Measurements from ENCODE around the gene GPR107. TPM values are rescaled to one million over a fixed set of nuclear protein-coding genes. Genes with fewer than 3 reads are reported as not detected.

The GPR107 gene
- polyA plus RNA-seq, 4 donors, result 48.7 to 57.7 (median 54.1) TPM

DNA sequence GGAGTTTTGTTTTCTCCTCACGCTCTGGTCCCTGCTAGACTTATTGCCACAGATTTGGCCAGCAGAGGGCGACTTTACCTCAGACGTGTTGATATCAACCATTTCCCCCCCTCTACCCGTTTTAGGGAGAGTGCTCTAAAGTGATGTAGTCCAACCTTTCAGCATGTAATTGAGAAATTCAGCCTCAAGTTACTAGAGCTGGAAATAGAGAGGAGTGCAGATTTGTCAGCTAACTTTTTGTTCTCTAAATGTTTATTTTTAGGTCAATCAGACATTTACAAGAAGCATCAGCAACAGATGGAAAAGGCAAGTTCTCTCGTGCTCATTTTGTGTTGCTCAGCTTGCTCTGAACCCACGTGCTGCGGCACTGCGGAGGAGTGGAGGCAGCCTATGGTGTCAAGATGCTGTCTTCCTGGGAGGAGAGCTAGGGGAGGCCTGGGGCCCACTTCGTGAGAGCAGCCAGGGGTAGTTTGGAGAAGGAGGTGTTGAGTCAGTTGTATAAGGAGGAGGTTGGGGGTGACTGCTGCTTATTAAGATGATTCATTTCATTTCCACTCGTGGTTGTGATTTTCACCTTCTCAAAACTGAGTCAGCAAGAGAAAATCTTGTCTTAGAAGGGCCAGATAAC, 53.6 kb downstream of the GPR107 start:
- DNase-seq (ENCODE audit: low read depth in 4 of 4, low spot score in 2 of 4), result peak; percentile 66 to 79 (median 73)

- DNase-seq (ENCODE audit: low read depth in 4 of 4, low spot score in 2 of 4), result no peak
These were observed 54.2 kb downstream of the GPR107 start for GRCh38 chr9:130107955-130108354.

DNA sequence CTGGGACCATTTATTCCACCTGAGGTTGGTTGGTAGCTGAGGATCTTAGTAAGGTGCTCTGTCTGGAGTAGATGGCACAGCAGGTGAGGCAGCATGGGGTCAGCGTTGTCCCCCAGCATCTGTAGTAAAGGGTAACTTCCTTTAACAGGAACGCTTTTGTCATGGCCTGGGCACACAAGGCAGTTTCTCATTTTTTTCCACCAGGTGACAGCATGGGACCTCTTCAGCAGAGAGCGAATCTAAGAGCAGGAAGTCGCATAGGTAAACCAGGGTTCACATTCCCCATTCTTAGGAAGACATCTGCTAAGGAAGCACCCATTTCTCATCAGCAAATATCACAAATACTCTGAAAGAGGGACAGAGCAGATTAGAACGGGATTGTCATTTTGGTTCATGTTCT, 56.5 kb downstream of the GPR107 start:
- DNase-seq (ENCODE audit: low read depth in 4 of 4, low spot score in 2 of 4), result no peak

DNA sequence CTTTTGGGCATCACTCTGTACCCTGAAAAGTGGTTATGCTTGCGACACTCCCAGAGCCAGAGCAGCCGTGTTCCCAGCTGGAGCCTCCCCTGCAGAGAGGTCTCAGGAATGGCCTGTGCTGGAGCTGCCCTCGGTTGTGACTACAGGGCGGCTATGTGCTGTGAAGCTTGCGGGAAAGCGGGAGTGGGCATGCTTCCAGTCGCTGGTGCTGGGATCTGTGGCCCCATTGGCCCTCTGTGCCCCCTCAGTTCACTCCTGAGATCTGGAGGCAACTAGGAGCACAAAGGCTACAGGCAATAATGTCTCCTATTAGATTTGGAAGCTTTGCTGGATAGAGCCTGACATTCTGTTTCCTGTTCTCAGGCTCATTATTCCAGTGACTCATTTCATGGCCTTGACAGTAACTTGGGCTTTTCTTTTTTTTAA, 56.9 kb downstream of the GPR107 start:
- no peak for DNase-seq (ENCODE audit: low read depth in 4 of 4, low spot score in 2 of 4)

- no peak for DNase-seq (ENCODE audit: low read depth in 4 of 4, low spot score in 2 of 4)
These were observed 58.3 kb downstream of the GPR107 start for GRCh38 chr9:130111786-130112537.

DNA sequence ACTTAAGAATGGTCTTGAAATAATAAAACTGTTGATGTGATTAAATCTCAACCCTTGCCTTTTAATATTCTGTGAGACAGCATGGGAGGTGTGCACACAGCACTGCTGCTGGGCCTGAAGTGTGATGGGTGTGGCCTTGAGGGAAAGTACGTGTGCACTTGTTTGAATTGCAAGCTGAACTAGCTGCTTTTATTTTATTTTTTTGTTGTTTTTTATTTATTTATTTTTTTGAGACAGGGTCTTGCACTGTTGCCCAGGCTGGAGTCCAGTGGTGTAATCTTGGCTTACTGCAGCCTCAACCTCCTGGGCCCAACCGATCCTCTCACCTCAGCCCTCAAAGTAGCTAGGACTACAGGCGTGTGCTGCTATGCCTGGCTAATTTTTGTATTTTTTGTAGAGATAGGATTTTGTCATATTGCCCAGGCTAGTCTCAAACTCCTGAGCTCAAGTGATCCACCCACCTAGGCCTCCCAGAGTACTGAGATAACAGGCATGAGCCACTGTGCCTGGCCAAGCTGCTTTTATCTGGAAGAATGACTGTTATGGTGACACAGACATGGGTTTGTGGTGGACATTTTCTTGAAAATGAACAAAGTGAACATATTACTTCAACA, 58.9 kb downstream of the GPR107 start:
- no peak for DNase-seq (ENCODE audit: low read depth in 4 of 4, low spot score in 2 of 4)

DNA sequence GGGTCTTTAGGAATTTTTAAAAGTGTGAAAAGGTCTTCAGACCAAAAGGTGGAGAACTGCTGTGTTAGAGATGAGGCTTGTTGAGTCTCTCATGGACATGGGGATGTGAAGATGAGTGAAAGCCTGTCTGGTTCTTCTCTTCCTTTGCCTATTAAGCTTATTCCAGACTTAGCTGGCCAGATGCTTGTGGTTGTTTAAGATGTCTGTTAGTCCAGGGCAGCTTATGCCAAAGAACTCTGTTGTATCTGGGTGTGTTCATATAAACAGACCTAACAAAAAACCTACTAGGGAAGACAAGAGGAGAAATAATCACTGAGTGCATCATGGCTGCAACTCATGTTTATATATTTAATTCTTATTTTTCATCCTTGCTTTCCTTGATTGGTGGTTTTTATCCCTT, 61.0 kb downstream of the GPR107 start:
- no peak for DNase-seq (ENCODE audit: low read depth in 4 of 4, low spot score in 2 of 4)

DNA sequence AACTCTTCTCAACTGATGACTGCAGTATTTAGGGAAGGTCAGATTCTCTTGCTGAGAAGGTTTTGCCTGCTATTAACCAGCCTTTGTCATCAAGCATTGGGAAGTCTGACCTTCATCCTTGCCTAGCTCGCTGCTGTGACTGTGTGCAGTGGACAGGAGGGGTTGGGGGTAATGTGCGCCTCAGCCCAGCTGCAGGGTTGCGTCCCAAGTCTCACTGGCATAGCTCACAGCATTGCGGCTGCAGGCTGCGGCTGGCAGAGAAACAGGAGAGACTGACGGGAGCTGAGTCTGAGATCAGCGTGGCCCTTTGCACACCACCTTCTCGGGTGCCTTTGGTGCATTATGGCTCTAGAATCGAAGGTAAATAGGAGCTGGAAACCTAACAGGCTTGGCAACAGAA, 62.6 kb downstream of the GPR107 start:
- no peak for DNase-seq (ENCODE audit: low read depth in 4 of 4, low spot score in 2 of 4)

DNA sequence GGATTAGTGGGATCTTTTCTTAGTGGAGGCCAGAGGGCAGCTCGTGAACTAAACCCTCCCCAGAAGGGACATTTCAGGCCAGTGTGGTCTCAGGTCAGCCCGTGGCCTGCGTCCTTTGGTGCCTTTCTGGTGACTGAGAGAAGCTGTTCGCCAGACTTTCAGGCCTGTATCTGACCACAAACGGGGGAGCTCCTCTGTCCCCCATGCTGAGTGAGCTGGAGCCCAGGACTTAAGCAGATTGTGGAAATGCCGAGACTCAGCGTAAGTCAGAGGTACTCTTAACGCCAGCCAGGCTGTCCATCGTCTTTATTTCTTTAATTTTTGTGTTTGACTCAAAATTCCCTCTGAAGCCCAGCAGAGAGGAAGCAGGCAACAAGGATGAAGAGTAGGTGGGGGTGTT, 63.7 kb downstream of the GPR107 start:
- DNase-seq (ENCODE audit: low read depth in 4 of 4, low spot score in 2 of 4), result no peak

DNA sequence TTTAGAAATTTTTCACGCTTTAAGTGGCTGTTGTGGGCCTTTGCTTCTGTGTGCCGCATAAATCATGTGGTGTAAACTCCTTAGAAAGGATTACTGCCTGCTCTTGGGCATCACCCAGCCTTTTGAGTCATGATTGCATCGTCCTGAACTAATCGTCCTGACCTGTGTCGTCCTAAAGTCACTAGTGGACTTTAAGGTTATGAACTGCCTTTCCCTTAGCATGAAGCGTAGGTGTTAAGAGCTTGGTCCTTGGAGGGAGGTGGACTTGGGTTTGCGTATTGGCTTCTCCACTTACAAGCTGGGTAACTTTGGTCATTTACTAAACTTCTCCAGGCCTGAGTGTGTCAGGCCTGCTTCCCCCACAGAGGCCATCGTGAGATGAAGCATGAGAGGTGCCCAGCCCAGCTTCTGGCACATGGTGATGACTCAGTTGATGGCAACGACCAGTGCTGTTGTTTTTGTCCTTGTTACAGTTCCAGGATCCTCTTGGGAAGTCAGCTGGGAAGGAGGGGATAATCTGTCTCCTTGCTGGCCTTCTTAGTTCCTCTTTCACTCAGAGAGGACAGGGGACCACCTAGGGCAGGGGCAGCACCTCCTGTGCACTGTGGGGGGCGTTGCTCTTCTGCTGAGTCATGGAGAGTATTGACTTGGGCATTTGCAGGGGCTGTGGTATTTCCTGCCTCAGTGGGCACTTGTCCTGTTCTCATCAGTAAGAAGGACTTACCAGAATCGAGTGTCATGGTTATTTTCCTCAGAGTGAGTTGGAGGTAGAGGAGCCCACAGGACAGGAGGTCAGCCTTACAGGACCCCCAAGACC, 64.3 kb downstream of the GPR107 start:
- no peak for DNase-seq (ENCODE audit: low read depth in 4 of 4, low spot score in 2 of 4)

DNA sequence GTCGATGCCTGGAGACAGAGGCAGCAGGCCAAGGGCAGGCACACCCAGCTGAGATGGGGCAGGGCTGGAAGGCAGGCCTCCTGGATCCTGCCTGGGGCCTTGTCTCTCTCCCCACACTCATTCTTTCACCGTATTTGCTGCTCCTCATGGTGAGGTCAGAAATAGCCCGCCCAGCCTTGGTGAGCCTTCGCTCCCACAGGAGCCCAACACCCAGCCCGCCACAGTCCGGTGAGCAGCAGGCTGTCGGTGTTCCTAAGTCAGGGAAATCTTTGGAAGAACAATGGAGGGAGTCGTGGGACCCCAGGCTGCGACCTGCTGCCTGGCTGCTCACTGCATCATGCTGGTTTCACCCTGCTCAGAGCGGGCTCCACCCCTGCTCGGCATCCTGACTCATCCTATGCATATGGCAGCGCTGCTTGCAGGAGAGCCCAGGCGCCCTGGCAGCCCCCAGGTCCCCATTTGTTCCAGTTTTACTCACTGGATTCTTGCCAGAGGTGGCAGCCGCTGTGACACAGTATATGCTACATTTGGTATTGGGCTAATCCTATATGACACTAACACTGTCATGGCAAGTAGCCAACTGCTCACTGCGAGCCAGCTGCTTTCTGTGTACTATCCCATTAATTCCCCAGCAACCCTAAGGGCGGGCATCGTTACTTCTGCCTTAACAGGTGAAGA, 65.3 kb downstream of the GPR107 start:
- DNase-seq (ENCODE audit: low read depth in 4 of 4, low spot score in 2 of 4), result no peak

GRCh38 chr9:130119519-130120298, 66.0 kb downstream of the GPR107 start:
- DNase-seq (ENCODE audit: low read depth in 4 of 4, low spot score in 2 of 4), result no peak

DNA sequence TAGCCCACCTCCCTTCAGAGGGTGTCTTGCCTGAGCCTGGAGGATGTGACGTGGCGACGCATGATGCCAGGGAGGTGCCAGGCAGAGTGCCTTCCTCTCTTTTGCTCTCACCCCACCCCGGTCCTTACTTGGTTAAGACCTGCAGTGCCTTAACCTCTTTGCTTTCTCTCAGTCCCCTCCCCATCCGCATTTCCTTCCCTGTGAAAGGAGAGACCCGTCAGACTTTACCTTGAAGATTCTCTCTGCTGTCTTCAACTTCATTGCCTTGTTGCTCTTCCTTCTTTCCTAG, 66.5 kb downstream of the GPR107 start:
- DNase-seq (ENCODE audit: low read depth in 4 of 4, low spot score in 2 of 4), result no peak

- DNase-seq (ENCODE audit: low read depth in 4 of 4, low spot score in 2 of 4), result no peak
These were observed 67.1 kb downstream of the GPR107 start for GRCh38 chr9:130120832-130121231.

- DNase-seq (ENCODE audit: low read depth in 4 of 4, low spot score in 2 of 4), result no peak
These were observed 68.8 kb downstream of the GPR107 start for GRCh38 chr9:130122456-130122855.

- DNase-seq (ENCODE audit: low read depth in 4 of 4, low spot score in 2 of 4), result no peak
These were observed 70.6 kb downstream of the GPR107 start for GRCh38 chr9:130124085-130124860.

DNA sequence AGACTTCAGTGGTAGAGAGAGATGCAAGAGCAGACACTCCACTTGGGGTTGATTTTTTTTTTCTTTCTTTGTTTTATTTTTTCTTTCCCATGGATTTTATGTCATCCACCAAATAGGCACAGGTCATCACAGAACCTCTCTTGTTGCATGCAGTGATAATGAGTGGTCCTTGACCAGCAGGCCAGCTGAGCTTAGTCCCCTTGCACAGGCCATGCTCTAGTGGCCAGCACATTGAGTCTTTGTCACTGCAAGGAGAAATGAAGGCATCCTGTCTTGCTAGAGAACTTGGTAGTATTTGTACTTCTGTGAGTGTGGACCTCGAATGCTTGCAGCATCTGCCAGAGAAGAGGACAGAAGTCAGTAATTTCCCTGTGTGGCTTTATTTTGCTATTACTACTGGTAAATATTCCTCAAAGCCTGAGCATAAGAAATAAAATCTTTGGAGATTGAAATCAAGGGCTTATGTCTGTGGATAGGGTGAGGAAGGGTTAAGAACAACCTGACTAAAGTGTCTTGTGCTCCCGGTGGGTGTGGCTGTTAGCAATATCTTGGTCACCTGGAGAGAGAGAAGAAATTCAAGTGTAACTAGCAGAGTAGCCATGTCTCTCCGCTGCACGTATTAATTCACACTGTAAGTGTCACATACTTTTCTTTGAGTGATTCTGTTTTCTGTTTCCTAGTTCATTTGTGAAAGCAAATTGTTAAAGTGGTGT, 73.2 kb downstream of the GPR107 start:
- DNase-seq (ENCODE audit: low read depth in 4 of 4, low spot score in 2 of 4), result no peak

DNA sequence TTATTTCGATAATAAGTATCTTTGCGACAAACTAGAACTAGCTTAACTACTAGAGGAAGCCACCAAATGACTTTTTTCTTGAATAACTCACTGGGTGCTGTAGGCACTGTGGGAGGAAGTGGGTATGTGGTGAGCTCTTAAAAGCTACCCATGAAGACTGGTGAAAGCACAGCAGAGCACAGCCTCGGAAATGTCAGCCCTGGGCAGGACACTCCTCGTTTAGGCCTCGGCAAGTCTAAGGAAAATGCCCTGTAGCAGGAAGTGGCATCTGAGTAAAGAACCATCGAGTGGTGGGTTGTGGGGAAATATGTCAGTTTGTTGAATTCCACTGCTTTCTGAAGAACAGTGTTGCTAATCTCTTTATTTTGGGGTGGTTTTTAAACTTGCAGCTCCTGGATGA, 74.5 kb downstream of the GPR107 start:
- DNase-seq (ENCODE audit: low read depth in 4 of 4, low spot score in 2 of 4), result no peak
